Activated CD4-positive, alpha-beta memory T cell treated with anti-CD3 and anti-CD28 coated beads, Interleukin-2, amount 10 ng/mL, durations not matched to agents 7 days and 5 days (primary cell): ENCODE results near the gene MESP2. TPM values are rescaled to one million over a fixed set of nuclear protein-coding genes. Genes with fewer than 3 reads are reported as not detected.
"Not testable (repeated sequence)": the region's sequence is repeated elsewhere in the genome, so short reads cannot be mapped to it uniquely, and the experiment has no call there.

ENCODE experiments used
- CTCF ChIA-PET: fragments of 350-600 bp; sonication (Branson Sonifier 250); formaldehyde crosslinking; loops from one replicate; lab custom pipeline; 2021; ENCODE audit warnings: antibody characterized with exemption, inconsistent platforms; lab: Charles Lee
- POLR2A ChIA-PET: fragments of 350-600 bp; sonication (Branson Sonifier 250); formaldehyde crosslinking; loops from one replicate; lab custom pipeline; 2021; ENCODE audit warnings: antibody characterized with exemption; lab: Charles Lee
- DNase-seq: peaks from one replicate; pipeline ENCODE4 v3.0.0-alpha.2; 2020
- H3K27ac Mint-ChIP-seq: one replicate; pipeline ENCODE4 v1.8.0; 2021; ENCODE audit warnings: mild to moderate bottlenecking, mixed read lengths
- H3K27me3 Mint-ChIP-seq: one replicate; pipeline ENCODE4 v1.8.0; 2021; ENCODE audit warnings: mixed read lengths
- H3K36me3 Mint-ChIP-seq: one replicate; pipeline ENCODE4 v1.8.0; 2021; ENCODE audit warnings: low read depth, mixed read lengths
- H3K4me1 Mint-ChIP-seq: one replicate; pipeline ENCODE4 v1.8.0; 2021; ENCODE audit warnings: mixed read lengths
- H3K4me3 Mint-ChIP-seq: one replicate; pipeline ENCODE4 v1.8.0; 2021; ENCODE audit warnings: mild to moderate bottlenecking, mixed read lengths
- H3K9me3 Mint-ChIP-seq: one replicate; pipeline ENCODE4 v1.8.0; 2021; ENCODE audit warnings: mixed read lengths
- total RNA-seq, 2 experiments: library from RNA; stranded (reverse); gene quantifications; one replicate each; pipeline ENCODE4 v1.2.3, GENCODE V29; 2021

MESP2 gene
- total RNA-seq, 2 experiments from 2014 or later: not detected

- Mint-ChIP-seq H3K9me3 (no peaks in the 10 kb centered on the region), H3K4me3 (no peak overlapping the region), H3K36me3 (no peaks in the 10 kb centered on the region), H3K4me1 (peaks cover 6% of the 10 kb centered on the region), H3K27me3 (peaks cover 5% of the 10 kb centered on the region), H3K27ac (no peak overlapping the region)
- DNase-seq: no peak
- POLR2A ChIA-PET: interaction anchor here (1.7 to 1.9 kb wide), 2 partner anchors 9 to 120 kb away, joined by 3 to 6 read pairs; partner anchors contain the start of gene AP3S2
- CTCF ChIA-PET: interaction anchor here (4.3 to 5.2 kb wide), 2 partner anchors 14 to 100 kb away, joined by 19 to 22 read pairs; no protein-coding TSS in a partner anchor
Measured at GRCh38 chr15:89774492-89774891, 1.6 kb upstream of the MESP2 start.

- no peak for DNase-seq
- Mint-ChIP-seq H3K27me3 (peaks cover 5% of the 10 kb centered on the region), H3K27ac (no peak overlapping the region), H3K9me3 (no peaks in the 10 kb centered on the region), H3K36me3 (no peaks in the 10 kb centered on the region), H3K4me1 (peaks cover 14% of the 10 kb centered on the region), H3K4me3 (no peak overlapping the region)
- POLR2A ChIA-PET: no interaction called here
- CTCF ChIA-PET: interaction anchor here (1.4 to 4.3 kb wide), 2 partner anchors 15 to 99 kb away, joined by 4 to 19 read pairs; no protein-coding TSS in a partner anchor
Measured at GRCh38 chr15:89775815-89776214, 317 bp upstream of the MESP2 start.

GRCh38 chr15:89777073-89777751 lies 1.1 kb downstream of the MESP2 start:
- Mint-ChIP-seq H3K4me1 (peaks cover 26% of the 10 kb centered on the region), H3K9me3 (no peaks in the 10 kb centered on the region), H3K4me3 (no peak overlapping the region), H3K27ac (no peak overlapping the region), H3K27me3 (peaks cover 5% of the 10 kb centered on the region), H3K36me3 (no peaks in the 10 kb centered on the region)
- ChIA-PET POLR2A (no interaction called here), CTCF (interaction anchor here (0.6 to 1.4 kb wide), 3 partner anchors 16 to 98 kb away, joined by 3 to 4 read pairs (median 4); no protein-coding TSS in a partner anchor)
- no peak for DNase-seq

GRCh38 chr15:89777782-89778380 lies 1.7 kb downstream of the MESP2 start:
- POLR2A ChIA-PET: no interaction called here
- no peak for DNase-seq
- CTCF ChIA-PET: interaction anchor here (0.9 to 1.4 kb wide), 3 partner anchors 17 to 97 kb away, joined by 3 to 4 read pairs (median 4); no protein-coding TSS in a partner anchor
- H3K4me1 Mint-ChIP-seq: peaks cover 29% of the 10 kb centered on the region
- no peaks in the 10 kb centered on the region for H3K36me3 Mint-ChIP-seq
- no peak overlapping the region for H3K4me3 Mint-ChIP-seq
- H3K9me3 Mint-ChIP-seq: no peaks in the 10 kb centered on the region
- peaks cover 5% of the 10 kb centered on the region for H3K27me3 Mint-ChIP-seq
- no peak overlapping the region for H3K27ac Mint-ChIP-seq

GRCh38 chr15:89778861-89779260 lies 2.7 kb downstream of the MESP2 start:
- Mint-ChIP-seq H3K27me3 (peaks cover 5% of the 10 kb centered on the region), H3K4me3 (no peak overlapping the region), H3K36me3 (no peaks in the 10 kb centered on the region), H3K27ac (no peak overlapping the region), H3K4me1 (peaks cover 31% of the 10 kb centered on the region), H3K9me3 (no peaks in the 10 kb centered on the region)
- no peak for DNase-seq
- POLR2A ChIA-PET: no interaction called here
- CTCF ChIA-PET: interaction anchor here (1.4 kb wide), 1 partner anchor 18 kb away, joined by 4 read pairs; no protein-coding TSS in a partner anchor

- ChIA-PET CTCF (interaction anchor here (0.8 to 2.5 kb wide), 5 partner anchors 20 to 109 kb away, joined by 3 to 13 read pairs (median 5); no protein-coding TSS in a partner anchor), POLR2A (interaction anchor here (0.8 to 1.8 kb wide), 4 partner anchors 11 to 18 kb away, joined by 3 to 5 read pairs (median 4); no protein-coding TSS in a partner anchor)
Measured at GRCh38 chr15:89780601-89781000, 4.5 kb downstream of the MESP2 start.

GRCh38 chr15:89781055-89781454 lies 4.9 kb downstream of the MESP2 start:
- Mint-ChIP-seq H3K4me3 (no peak overlapping the region), H3K27ac (peak overlapping the region; percentile 40), H3K9me3 (no peaks in the 10 kb centered on the region), H3K27me3 (no peaks in the 10 kb centered on the region), H3K36me3 (no peaks in the 10 kb centered on the region), H3K4me1 (peaks cover 31% of the 10 kb centered on the region)
- peak; percentile 43 for DNase-seq
- ChIA-PET POLR2A (interaction anchor here (0.8 to 1.8 kb wide), 4 partner anchors 10 to 17 kb away, joined by 3 to 5 read pairs (median 4); no protein-coding TSS in a partner anchor), CTCF (interaction anchor here (0.7 to 2.5 kb wide), 7 partner anchors 19 to 112 kb away, joined by 3 to 13 read pairs (median 5); no protein-coding TSS in a partner anchor)

More at GRCh38 chr15:89780601-89781000, 4.5 kb downstream of the MESP2 start:
- H3K36me3 Mint-ChIP-seq: no peaks in the 10 kb centered on the region
- DNase-seq: no peak
- H3K4me3 Mint-ChIP-seq: no peak overlapping the region
- no peaks in the 10 kb centered on the region for H3K9me3 Mint-ChIP-seq
- H3K27ac Mint-ChIP-seq: peak overlapping the region; percentile 40
- peaks cover 31% of the 10 kb centered on the region for H3K4me1 Mint-ChIP-seq
- peaks cover 1% of the 10 kb centered on the region for H3K27me3 Mint-ChIP-seq

- Mint-ChIP-seq H3K27ac (no peak overlapping the region), H3K4me3 (no peak overlapping the region), H3K9me3 (no peaks in the 10 kb centered on the region), H3K36me3 (no peaks in the 10 kb centered on the region), H3K27me3 (no peaks in the 10 kb centered on the region), H3K4me1 (peaks cover 30% of the 10 kb centered on the region)
- CTCF ChIA-PET: interaction anchor here (0.7 to 2.5 kb wide), 6 partner anchors 20 to 111 kb away, joined by 3 to 13 read pairs (median 5); no protein-coding TSS in a partner anchor
- peak; percentile 38 for DNase-seq
- POLR2A ChIA-PET: interaction anchor here (1.7 to 1.8 kb wide), 2 partner anchors 15 to 16 kb away, joined by 4 to 5 read pairs; no protein-coding TSS in a partner anchor
Measured at GRCh38 chr15:89781891-89782618, 5.9 kb downstream of the MESP2 start.

- H3K27me3 Mint-ChIP-seq, H3K36me3 Mint-ChIP-seq, H3K27ac Mint-ChIP-seq, DNase-seq, H3K4me3 Mint-ChIP-seq, POLR2A ChIA-PET, H3K9me3 Mint-ChIP-seq: not testable (repeated sequence)
- CTCF ChIA-PET: interaction anchor here (1.0 kb wide), 1 partner anchor 21 kb away, joined by 5 read pairs; no protein-coding TSS in a partner anchor
- H3K4me1 Mint-ChIP-seq: peaks cover 27% of the 10 kb centered on the region
Measured at GRCh38 chr15:89782619-89782950, 6.5 kb downstream of the MESP2 start.

- Mint-ChIP-seq H3K36me3 (peaks cover 3% of the 10 kb centered on the region), H3K27me3 (peaks cover 4% of the 10 kb centered on the region), H3K27ac (no peak overlapping the region), H3K4me1 (peaks cover 27% of the 10 kb centered on the region), H3K9me3 (peaks cover 4% of the 10 kb centered on the region), H3K4me3 (no peak overlapping the region)
- DNase-seq: no peak
- ChIA-PET CTCF (interaction anchor here (1.0 to 1.2 kb wide), 3 partner anchors 10 to 91 kb away, joined by 4 to 5 read pairs (median 4); no protein-coding TSS in a partner anchor), POLR2A (interaction anchor here (1.0 to 1.1 kb wide), 2 partner anchors 9 to 10 kb away, joined by 3 read pairs; no protein-coding TSS in a partner anchor)
Measured at GRCh38 chr15:89783111-89783860, 7.2 kb downstream of the MESP2 start.

GRCh38 chr15:89783861-89784685 lies 7.9 kb downstream of the MESP2 start:
- Mint-ChIP-seq H3K27me3 (peaks cover 4% of the 10 kb centered on the region), H3K4me3 (no peak overlapping the region), H3K36me3 (peaks cover 3% of the 10 kb centered on the region), H3K4me1 (peaks cover 25% of the 10 kb centered on the region), H3K9me3 (peaks cover 4% of the 10 kb centered on the region), H3K27ac (no peak overlapping the region)
- DNase-seq: no peak
- POLR2A ChIA-PET: interaction anchor here (1.0 to 1.1 kb wide), 2 partner anchors 9 to 10 kb away, joined by 3 read pairs; no protein-coding TSS in a partner anchor
- CTCF ChIA-PET: interaction anchor here (1.2 kb wide), 2 partner anchors 11 to 91 kb away, joined by 4 read pairs; no protein-coding TSS in a partner anchor
